Cardiac muscle cell (in vitro differentiated cells and primary cell): ENCODE results near the gene FAM9C. TPM values are rescaled to one million over a fixed set of nuclear protein-coding genes. Genes with fewer than 3 reads are reported as not detected.
"Not testable (repeated sequence)": the region's sequence is repeated elsewhere in the genome, so short reads cannot be mapped to it uniquely, and the experiment has no call there.

ENCODE experiments used
- DNase-seq, 2 donors: peaks; one replicate each; pipeline versions ENCODE4 v3.0.0 to v3.0.0-alpha.2; 2010 to 2017; ENCODE audit warnings: low read depth in 1 of 2, low spot score in 1 of 2
- H3K27ac ChIP-seq: fragments of 200-600 bp; sonication (generic); 2 replicates; pipeline ENCODE4 v1.5.1; 2016
- H3K27me3 ChIP-seq: fragments of 200-600 bp; sonication (generic); 2 replicates; pipeline ENCODE4 v1.6.0; 2016; ENCODE audit warnings: control low read depth
- H3K36me3 ChIP-seq: fragments of 200-600 bp; sonication (generic); 2 replicates; pipeline ENCODE4 v1.5.1; 2016; ENCODE audit warnings: control low read depth
- H3K4me1 ChIP-seq: fragments of 200-600 bp; sonication (generic); 2 replicates; pipeline ENCODE4 v1.8.1; 2017; ENCODE audit warnings: low read depth, mild to moderate bottlenecking, mixed run types
- H3K4me3 ChIP-seq: fragments of 200-600 bp; sonication (generic); 2 replicates; pipeline ENCODE4 v1.5.1; 2016; ENCODE audit warnings: mild to moderate bottlenecking
- H3K9me3 ChIP-seq: fragments of 200-600 bp; sonication (generic); 2 replicates; pipeline ENCODE4 v1.5.1; 2017; ENCODE audit warnings: low read depth, mild to moderate bottlenecking, control low read depth
- polyA plus RNA-seq: library from polyadenylated mRNA; unstranded; fragments of >200 nt; fragmentation: Nextera tagmentation; extraction: Ambion mirVana; gene quantifications from 2 replicates; pipeline ENCODE4 v1.2.1, GENCODE V29; 2016
- total RNA-seq: library from RNA; depleted of rRNA; stranded (reverse); fragments of >200 nt; gene quantifications from 2 replicates; pipeline ENCODE4 v1.2.3, GENCODE V29; 2016
- TF ChIP-seq, protein P1 (sequence below): IDR thresholded peaks from 2 replicates; pipeline ENCODE4 v1.5.1; 2012; ENCODE audit warnings: low read depth, mild to moderate bottlenecking, low read length

FAM9C gene
- total and polyA plus RNA-seq, 2 experiments from 2014 or later: not detected

DNA sequence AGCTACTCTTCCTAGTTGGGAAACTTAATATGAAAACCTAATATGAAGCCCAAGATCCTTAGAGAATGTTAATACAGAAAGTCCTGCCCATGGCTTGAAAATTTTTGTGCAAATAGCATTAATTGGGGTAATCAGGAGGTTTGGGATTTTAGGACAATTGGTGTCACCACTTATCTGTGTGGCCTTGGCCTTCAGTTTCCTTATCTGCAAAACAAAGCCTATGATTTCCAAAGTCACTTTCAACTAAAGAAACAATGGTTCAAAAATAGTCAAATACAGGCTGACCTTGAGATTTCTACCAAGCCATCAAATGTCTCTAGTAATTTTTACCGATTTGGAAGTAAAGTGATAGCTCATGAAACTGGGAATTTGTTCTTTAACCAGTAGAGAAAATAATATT, 40.2 kb upstream of the FAM9C start:
- TF ChIP-seq, protein P1, sequence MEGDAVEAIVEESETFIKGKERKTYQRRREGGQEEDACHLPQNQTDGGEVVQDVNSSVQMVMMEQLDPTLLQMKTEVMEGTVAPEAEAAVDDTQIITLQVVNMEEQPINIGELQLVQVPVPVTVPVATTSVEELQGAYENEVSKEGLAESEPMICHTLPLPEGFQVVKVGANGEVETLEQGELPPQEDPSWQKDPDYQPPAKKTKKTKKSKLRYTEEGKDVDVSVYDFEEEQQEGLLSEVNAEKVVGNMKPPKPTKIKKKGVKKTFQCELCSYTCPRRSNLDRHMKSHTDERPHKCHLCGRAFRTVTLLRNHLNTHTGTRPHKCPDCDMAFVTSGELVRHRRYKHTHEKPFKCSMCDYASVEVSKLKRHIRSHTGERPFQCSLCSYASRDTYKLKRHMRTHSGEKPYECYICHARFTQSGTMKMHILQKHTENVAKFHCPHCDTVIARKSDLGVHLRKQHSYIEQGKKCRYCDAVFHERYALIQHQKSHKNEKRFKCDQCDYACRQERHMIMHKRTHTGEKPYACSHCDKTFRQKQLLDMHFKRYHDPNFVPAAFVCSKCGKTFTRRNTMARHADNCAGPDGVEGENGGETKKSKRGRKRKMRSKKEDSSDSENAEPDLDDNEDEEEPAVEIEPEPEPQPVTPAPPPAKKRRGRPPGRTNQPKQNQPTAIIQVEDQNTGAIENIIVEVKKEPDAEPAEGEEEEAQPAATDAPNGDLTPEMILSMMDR: no peak
- DNase-seq: no peak
- no peaks in the 10 kb centered on the region for H3K36me3 ChIP-seq

DNA sequence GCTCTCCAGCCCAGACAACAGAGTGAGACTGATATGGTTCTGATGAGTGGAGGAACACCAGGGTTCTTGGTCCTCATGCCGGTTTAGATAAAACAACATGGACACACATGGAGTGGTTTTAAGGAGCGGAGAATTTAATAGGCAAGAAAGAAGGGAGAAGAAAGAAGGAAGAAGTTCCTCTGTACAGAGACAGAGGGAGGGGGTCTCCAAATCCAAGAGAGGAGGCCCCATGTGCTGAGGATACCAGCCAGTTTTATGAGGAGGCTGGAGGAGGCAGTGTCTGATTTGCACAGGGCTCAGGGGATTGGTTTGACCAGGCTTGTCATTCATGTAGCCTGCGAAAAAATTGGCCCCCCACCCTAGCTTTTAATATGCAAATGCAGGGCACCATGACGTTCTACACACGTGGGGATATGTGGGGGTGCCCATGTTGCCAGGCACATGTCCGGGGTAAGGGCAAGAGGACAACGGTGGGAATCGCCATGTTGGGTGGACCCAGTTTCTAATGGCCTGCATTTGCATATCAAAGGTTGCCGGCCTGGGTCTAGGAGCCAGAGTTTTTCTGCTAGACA, 39.4 kb upstream of the FAM9C start:
- H3K4me3 ChIP-seq, H3K9me3 ChIP-seq, DNase-seq, H3K4me1 ChIP-seq, H3K27me3 ChIP-seq, H3K27ac ChIP-seq, H3K36me3 ChIP-seq: not testable (repeated sequence)

More for the DNA sequence above, 40.2 kb upstream of the FAM9C start:
- H3K9me3 ChIP-seq: peaks cover 3% of the 10 kb centered on the region
- no peaks in the 10 kb centered on the region for H3K27me3 ChIP-seq
- H3K4me3 ChIP-seq: no peak overlapping the region
- no peak overlapping the region for H3K27ac ChIP-seq
- H3K4me1 ChIP-seq: no peaks in the 10 kb centered on the region

DNA sequence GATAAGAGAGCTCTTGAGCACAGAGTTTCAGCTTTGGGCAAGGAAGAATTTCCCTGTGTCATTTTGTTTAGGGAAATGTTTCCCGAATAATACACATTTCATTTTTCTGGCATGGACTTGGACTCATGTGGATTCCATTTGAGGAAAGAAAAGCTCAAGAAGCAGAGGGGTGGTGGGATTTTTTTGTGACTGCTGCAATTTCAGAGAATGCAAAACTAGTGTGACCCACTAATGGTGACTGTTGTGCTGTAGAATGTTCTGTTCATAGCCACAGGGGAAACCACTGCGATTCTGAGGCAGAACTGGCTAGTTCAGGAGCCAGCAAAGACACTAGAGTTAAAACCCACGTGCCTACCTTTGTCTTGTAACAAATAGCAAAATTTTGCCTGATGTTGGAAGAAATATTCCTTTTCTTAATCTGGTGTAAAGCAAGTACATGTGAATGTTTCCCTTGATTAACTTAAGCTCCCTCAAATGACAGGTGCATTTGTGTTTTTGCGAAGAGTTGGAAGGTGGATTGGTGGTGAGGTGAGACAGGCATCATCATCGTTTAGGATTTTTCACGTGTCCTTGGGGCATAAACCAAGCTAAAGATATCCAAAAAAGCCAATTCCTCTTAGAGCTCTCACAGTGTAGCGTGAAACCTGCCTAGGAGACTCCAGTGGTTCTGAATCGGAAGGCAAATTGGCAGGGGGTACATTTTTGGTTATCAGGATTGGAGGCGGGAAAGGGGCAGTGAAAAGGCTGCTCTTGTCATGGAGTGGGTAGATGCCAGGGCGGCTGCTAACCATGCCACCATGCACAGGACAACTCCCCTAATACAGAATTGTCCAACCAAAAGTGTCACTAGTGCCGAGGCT, 38.0 kb upstream of the FAM9C start:
- no peaks in the 10 kb centered on the region for H3K36me3 ChIP-seq
- DNase-seq: no peak
- peaks cover 3% of the 10 kb centered on the region for H3K9me3 ChIP-seq
- no peaks in the 10 kb centered on the region for H3K4me1 ChIP-seq
- TF ChIP-seq, protein P1: no peak
- H3K4me3 ChIP-seq: no peak overlapping the region
- H3K27ac ChIP-seq: no peak overlapping the region
- no peaks in the 10 kb centered on the region for H3K27me3 ChIP-seq

DNA sequence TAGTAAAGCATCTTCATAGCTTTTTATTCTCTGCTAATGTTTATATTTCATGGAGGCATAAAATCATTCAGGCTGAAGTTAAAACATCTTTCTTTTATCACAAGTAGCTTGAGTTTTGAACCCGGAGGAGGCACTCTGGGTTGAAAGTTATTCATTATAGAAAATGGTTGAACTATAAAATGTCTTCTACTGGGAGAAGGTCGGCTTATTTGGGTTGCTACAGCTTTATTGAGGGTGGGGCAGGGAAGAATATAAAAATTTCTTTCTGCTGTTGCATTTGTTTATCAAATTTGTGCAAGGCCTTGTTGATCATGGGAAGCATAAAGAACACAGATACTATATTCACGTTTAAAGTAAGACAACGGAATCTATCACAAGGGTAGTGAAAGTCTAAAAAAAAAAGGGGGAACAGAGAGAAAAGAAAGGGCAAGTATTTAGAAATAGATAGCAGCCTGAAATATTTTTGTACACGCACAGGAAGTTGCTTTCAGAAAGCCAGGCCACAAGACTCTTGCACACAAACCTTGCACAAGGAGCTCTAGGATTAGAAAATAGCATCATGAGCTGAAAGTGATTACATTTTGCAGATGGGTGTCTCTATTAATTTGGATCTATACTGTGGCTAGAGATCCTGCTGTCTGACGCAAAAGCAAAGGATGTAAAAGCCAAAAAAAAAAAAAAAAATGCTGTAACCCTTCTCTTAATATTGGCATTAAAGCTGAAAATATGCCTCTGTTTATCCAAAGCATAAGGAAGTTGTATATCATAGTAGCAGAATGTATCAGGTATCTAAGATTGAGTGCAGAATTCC, 37.2 kb upstream of the FAM9C start:
- TF ChIP-seq, protein P1: no peak
- Histone ChIP-seq H3K9me3 (peaks cover 3% of the 10 kb centered on the region), H3K4me3 (no peak overlapping the region), H3K36me3 (no peaks in the 10 kb centered on the region), H3K27me3 (no peaks in the 10 kb centered on the region), H3K27ac (no peak overlapping the region), H3K4me1 (no peaks in the 10 kb centered on the region)
- peak in 1 of 2 donors; percentile 66 for DNase-seq

DNA sequence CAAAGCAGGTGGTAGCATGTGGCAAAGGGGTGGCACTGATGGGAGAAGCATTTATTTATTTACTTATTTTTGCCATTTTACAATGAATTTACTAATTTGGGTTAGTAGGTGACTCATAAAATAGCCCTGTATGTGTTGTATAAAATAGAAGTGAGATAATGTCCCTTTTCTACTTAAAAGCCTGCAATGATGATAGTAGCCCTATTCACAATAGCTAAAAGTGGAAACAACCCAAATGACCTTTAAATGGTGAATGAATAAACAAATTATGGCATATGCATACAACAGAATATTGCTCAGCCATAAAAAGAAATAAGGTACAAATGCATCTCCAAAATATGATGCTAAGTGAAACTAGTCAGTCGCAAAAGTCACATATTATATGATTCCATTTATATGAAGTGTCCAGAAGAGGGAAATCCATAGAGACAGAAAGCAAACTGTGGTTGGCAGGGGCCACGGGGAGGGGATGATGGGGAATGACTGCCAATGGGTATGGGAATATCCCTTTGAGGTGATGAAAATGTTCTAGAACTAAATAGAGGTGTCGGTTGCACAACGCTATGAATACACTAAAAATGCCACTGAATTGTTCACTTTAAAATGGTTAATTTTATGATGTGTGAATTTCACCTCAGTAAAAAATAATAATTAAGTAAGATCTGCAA, 35.8 kb upstream of the FAM9C start:
- TF ChIP-seq, protein P1: no peak
- H3K4me1 ChIP-seq: no peaks in the 10 kb centered on the region
- no peaks in the 10 kb centered on the region for H3K36me3 ChIP-seq
- no peaks in the 10 kb centered on the region for H3K27me3 ChIP-seq
- no peak overlapping the region for H3K4me3 ChIP-seq
- H3K9me3 ChIP-seq: peaks cover 3% of the 10 kb centered on the region
- no peak for DNase-seq
- H3K27ac ChIP-seq: no peak overlapping the region
